OCI-LY1 (cell line): ENCODE results near the gene RFC3.

Experiments
- CTCF ChIP-seq: fragments of 200-600 bp; sonication (generic), shearing (Covaris generic); IDR thresholded peaks from 2 replicates; pipeline ENCODE4 v1.5.1; 2017; ENCODE audit warnings: mild to moderate bottlenecking, antibody characterized with exemption, low read length, moderate library complexity, mixed read lengths
- EZH2 ChIP-seq: fragments of 200-600 bp; sonication (generic), shearing (Covaris generic); IDR thresholded peaks from 2 replicates; pipeline ENCODE4 v1.8.0; 2017; ENCODE audit warnings: borderline replicate concordance, mixed run types, mild to moderate bottlenecking, antibody characterized with exemption, low read length, moderate library complexity, mixed read lengths

- TF ChIP-seq EZH2, result no peak
- TF ChIP-seq CTCF, result no peak
Observed at GRCh38 chr13:33859691-33860303, 41.8 kb downstream of the RFC3 start.
